ENCODE data around the gene TBL3. TPM values are rescaled to one million over a fixed set of nuclear protein-coding genes. Genes with fewer than 3 reads are reported as not detected.
"Not testable (repeated sequence)": the region's sequence is repeated elsewhere in the genome, so short reads cannot be mapped to it uniquely, and the experiment has no call there.

Gene TBL3
- polyA plus RNA-seq, 1 donor (not counting 4 experiments of a cell fraction or from before 2014, with no cell fraction given): 27.8 TPM

DNA sequence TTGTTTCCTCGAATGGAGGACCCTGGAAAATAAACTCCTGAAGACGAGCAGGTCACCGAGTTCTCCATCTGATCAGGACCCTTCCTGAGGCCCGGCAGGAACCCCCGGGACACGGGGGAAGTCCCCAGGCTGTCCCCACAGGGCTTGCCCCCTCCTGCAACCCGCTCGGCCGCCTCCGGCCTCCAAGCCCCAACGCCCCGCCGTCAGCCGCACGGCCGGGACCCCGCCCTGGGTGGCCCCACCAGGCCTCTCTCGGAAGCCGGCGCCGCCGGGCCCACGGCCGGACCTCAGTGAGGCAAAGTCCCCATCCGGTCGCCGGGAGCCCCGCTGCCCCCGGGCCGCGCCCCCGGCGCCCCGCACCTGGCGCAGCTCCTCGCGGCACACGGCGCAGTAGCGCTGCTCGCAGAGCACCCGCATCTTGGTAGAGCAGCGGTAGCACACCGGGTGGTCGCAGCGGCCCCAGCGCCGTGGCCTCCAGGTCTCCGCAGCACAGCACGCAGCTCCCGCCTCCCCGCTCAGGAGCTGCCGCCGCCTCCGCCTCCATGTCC lies 37.4 kb downstream of the TBL3 start:
- dilution Hi-C loops (cut with MboI; ENCODE audit: extremely low pct_ligation_motif_present, low sequenced_read_pairs): no loop called here
- H3K79me2 ChIP-seq (ENCODE audit: control insufficient read depth, insufficient read depth, low read length): peaks cover 59% of the 10 kb centered on the region
- peak overlapping the region; percentile 89 for H3K4me2 ChIP-seq (ENCODE audit: control insufficient read depth, extremely low read depth, insufficient read depth, low read depth, low read length)
- DNase-seq (ENCODE audit: low read depth, low spot score) (no peak), FAIRE-seq (no peak)
- no peaks in the 10 kb centered on the region for H3K27me3 ChIP-seq (ENCODE audit: control insufficient read depth, extremely low read depth, insufficient read depth, low read length)
- H3K36me3 ChIP-seq (ENCODE audit: control insufficient read depth in 2 of 2, extremely low read depth in 1 of 2, insufficient read depth in 2 of 2, low read length in 2 of 2): peaks cover 6 to 34% of the 10 kb centered on the region in 2 experiments
- TF ChIP-seq CTCF (optimal IDR thresholded peaks at IDR 0.05 in 1 of 3, IDR thresholded peaks at IDR 0.05 in 1 of 3, conservative IDR thresholded peaks at IDR 0.05 in 1 of 3; ENCODE audit: extremely low read depth in 1 of 3, insufficient read depth in 2 of 3, low read length in 3 of 3) (no peak), EZH2 (IDR thresholded peaks at IDR 0.05; ENCODE audit: low read length) (no peak)
- H3K4me3 ChIP-seq (ENCODE audit: control insufficient read depth in 2 of 3, extremely low read depth in 1 of 3, insufficient read depth in 2 of 3, low read depth in 1 of 3, low read length in 3 of 3): peak overlapping the region; percentile 71 to 98 (median 92)
- no peaks in the 10 kb centered on the region for H3K9me3 ChIP-seq (ENCODE audit: control insufficient read depth, low read depth, low read length)
- no peak overlapping the region for H2AFZ ChIP-seq (ENCODE audit: control insufficient read depth, low read length)
- H4K20me1 ChIP-seq (ENCODE audit: control insufficient read depth, extremely low read depth, insufficient read depth, low read length): peaks cover 35% of the 10 kb centered on the region
- peak overlapping the region; percentile 85 for H3K9ac ChIP-seq (ENCODE audit: control insufficient read depth, extremely low read depth, insufficient read depth, low read length)
- peaks cover 2% of the 10 kb centered on the region for H3K9me1 ChIP-seq (ENCODE audit: control insufficient read depth, extremely low read depth, insufficient read depth, low read length)
- H3K4me1 ChIP-seq (ENCODE audit: control insufficient read depth, extremely low read depth, insufficient read depth, low read length): peaks cover 34% of the 10 kb centered on the region
- H3K27ac ChIP-seq (ENCODE audit: control insufficient read depth, insufficient read depth, low read length): peak overlapping the region; percentile 81

DNA sequence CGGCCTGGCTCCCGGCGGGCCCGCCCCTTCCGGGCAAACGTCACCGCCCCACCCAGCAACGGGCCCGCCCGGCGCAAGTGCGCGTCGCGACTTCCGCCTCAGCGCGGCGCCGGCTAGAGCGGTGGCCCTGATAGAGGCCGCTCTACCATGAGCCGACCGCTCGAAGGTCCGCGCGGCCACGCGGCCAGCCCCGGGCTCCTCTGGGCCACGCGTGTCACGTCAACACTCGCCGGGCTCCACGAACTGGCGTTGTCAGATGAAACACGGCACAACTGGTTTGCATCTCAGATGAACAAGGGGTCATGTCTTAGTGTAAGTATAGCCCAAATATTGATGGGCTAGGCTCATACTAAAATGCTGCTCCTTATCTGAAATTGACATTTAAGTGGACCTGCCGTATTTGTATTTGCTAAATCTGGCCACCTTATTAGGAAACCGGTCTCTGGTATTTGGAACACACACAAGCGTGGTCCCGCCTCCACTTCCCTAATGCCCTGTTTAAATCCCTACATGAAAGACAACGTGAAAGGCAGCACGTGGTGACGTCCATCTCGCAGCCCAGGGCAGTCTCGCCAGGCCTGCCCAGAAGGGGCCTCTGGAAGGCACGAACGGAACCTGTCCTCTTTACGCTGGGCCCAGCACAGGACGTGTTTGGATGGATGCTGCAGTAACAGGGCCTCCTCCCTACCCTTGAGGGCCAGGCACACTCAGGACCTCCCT lies 38.1 kb downstream of the TBL3 start, which contains the start of gene ZNF598:
Gene ZNF598 (minus strand): TSS at position 31 of the 720 bp plus-strand sequence.
- FAIRE-seq: no peak
- H3K27me3 ChIP-seq (ENCODE audit: control insufficient read depth, extremely low read depth, insufficient read depth, low read length): no peaks in the 10 kb centered on the region
- peaks cover 3 to 29% of the 10 kb centered on the region in 2 experiments for H3K36me3 ChIP-seq (ENCODE audit: control insufficient read depth in 2 of 2, extremely low read depth in 1 of 2, insufficient read depth in 2 of 2, low read length in 2 of 2)
- peaks cover 32% of the 10 kb centered on the region for H3K4me1 ChIP-seq (ENCODE audit: control insufficient read depth, extremely low read depth, insufficient read depth, low read length)
- H2AFZ ChIP-seq (ENCODE audit: control insufficient read depth, low read length): peak within 1 kb of the TSS; percentile 67
- H4K20me1 ChIP-seq (ENCODE audit: control insufficient read depth, extremely low read depth, insufficient read depth, low read length): peaks cover 29% of the 10 kb centered on the region
- peak within 1 kb of the TSS; percentile 85 for H3K9ac ChIP-seq (ENCODE audit: control insufficient read depth, extremely low read depth, insufficient read depth, low read length)
- H3K79me2 ChIP-seq (ENCODE audit: control insufficient read depth, insufficient read depth, low read length): peaks cover 52% of the 10 kb centered on the region
- peak within 1 kb of the TSS; percentile 88 for H3K27ac ChIP-seq (ENCODE audit: control insufficient read depth, insufficient read depth, low read length)
- peak within 1 kb of the TSS; percentile 71 to 98 (median 92) for H3K4me3 ChIP-seq (ENCODE audit: control insufficient read depth in 2 of 3, extremely low read depth in 1 of 3, insufficient read depth in 2 of 3, low read depth in 1 of 3, low read length in 3 of 3)
- dilution Hi-C loops (cut with MboI; ENCODE audit: extremely low pct_ligation_motif_present, low sequenced_read_pairs): no loop called here
- peak within 1 kb of the TSS; percentile 95 for H3K4me2 ChIP-seq (ENCODE audit: control insufficient read depth, extremely low read depth, insufficient read depth, low read depth, low read length)
- no peak for DNase-seq (ENCODE audit: low read depth, low spot score)
- H3K9me3 ChIP-seq (ENCODE audit: control insufficient read depth, low read depth, low read length): no peaks in the 10 kb centered on the region
- TF ChIP-seq CTCF (optimal IDR thresholded peaks at IDR 0.05 in 1 of 3, IDR thresholded peaks at IDR 0.05 in 1 of 3, conservative IDR thresholded peaks at IDR 0.05 in 1 of 3; ENCODE audit: extremely low read depth in 1 of 3, insufficient read depth in 2 of 3, low read length in 3 of 3) (no peak), EZH2 (IDR thresholded peaks at IDR 0.05; ENCODE audit: low read length) (no peak)
- peaks cover 2% of the 10 kb centered on the region for H3K9me1 ChIP-seq (ENCODE audit: control insufficient read depth, extremely low read depth, insufficient read depth, low read length)

DNA sequence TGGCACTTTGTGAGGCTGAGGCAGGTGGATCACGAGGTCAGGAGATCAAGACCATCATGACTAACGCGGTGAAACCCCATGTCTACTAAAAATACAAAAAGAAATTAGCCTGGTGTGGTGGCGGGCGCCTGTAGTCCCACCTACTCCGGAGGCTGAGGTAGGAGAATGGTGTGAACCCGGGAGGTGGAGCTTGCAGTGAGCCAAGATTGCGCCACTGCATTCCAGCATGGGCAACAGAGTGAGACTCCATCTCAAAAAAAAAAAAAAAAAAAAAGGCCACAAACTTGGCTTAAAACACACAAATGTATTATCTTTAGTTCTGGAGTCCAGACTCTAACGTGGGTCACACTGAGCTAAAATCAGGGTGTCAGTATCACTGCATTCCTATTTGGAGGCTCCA lies 39.9 kb downstream of the TBL3 start:
- dilution Hi-C loops (cut with MboI; ENCODE audit: extremely low pct_ligation_motif_present, low sequenced_read_pairs); H2AFZ ChIP-seq (ENCODE audit: control insufficient read depth, low read length); H3K4me3 ChIP-seq (ENCODE audit: control insufficient read depth in 2 of 3, extremely low read depth in 1 of 3, insufficient read depth in 2 of 3, low read depth in 1 of 3, low read length in 3 of 3); H3K9me3 ChIP-seq (ENCODE audit: control insufficient read depth, low read depth, low read length); FAIRE-seq; H3K27ac ChIP-seq (ENCODE audit: control insufficient read depth, insufficient read depth, low read length); DNase-seq (ENCODE audit: low read depth, low spot score); H3K4me2 ChIP-seq (ENCODE audit: control insufficient read depth, extremely low read depth, insufficient read depth, low read depth, low read length); H3K9ac ChIP-seq (ENCODE audit: control insufficient read depth, extremely low read depth, insufficient read depth, low read length); H3K9me1 ChIP-seq (ENCODE audit: control insufficient read depth, extremely low read depth, insufficient read depth, low read length); H3K27me3 ChIP-seq (ENCODE audit: control insufficient read depth, extremely low read depth, insufficient read depth, low read length): not testable (repeated sequence)
- Histone ChIP-seq H3K36me3 (ENCODE audit: control insufficient read depth in 2 of 2, extremely low read depth in 1 of 2, insufficient read depth in 2 of 2, low read length in 2 of 2) (peaks cover 0 to 12% of the 10 kb centered on the region in 2 experiments), H4K20me1 (ENCODE audit: control insufficient read depth, extremely low read depth, insufficient read depth, low read length) (peaks cover 13% of the 10 kb centered on the region), H3K4me1 (ENCODE audit: control insufficient read depth, extremely low read depth, insufficient read depth, low read length) (peaks cover 32% of the 10 kb centered on the region), H3K79me2 (ENCODE audit: control insufficient read depth, insufficient read depth, low read length) (peaks cover 34% of the 10 kb centered on the region)

Measured in keratinocyte (primary cell).